ENCODE data around the gene TMED1.
"Not testable (repeated sequence)": the region's sequence is repeated elsewhere in the genome, so short reads cannot be mapped to it uniquely, and the experiment has no call there.

Gene TMED1

GRCh38 chr19:10870501-10870954, 34.5 kb upstream of the TMED1 start:
- H2AFZ ChIP-seq (ENCODE audit: insufficient read depth, low read length, poor library complexity) = peak overlapping the region; percentile 82
- peak overlapping the region; percentile 42 for H2BK5ac ChIP-seq (ENCODE audit: low read depth, low read length, poor library complexity)
- DNase-seq = no peak
- peak overlapping the region; percentile 21 for H2AK5ac ChIP-seq (ENCODE audit: low read length)
- H2BK120ac ChIP-seq (ENCODE audit: insufficient read depth, low read length, poor library complexity) = peak overlapping the region; percentile 37
- H3K4me2 ChIP-seq (ENCODE audit: low read length) = peak overlapping the region; percentile 98
- H3K18ac ChIP-seq (ENCODE audit: low read length) = peak overlapping the region; percentile 39
- no peaks in the 10 kb centered on the region for H3K27me3 ChIP-seq (ENCODE audit: insufficient read depth, low read length)
- peak overlapping the region; percentile 30 for H3K4ac ChIP-seq (ENCODE audit: low read depth, low read length)
- peak overlapping the region; percentile 75 for H3K14ac ChIP-seq (ENCODE audit: low read length)
- peak overlapping the region; percentile 78 for H4K91ac ChIP-seq (ENCODE audit: low read depth, low read length)
- no CpG with 5 or more reads among the region's 22 CpGs for WGBS (ENCODE audit: extremely low coverage, insufficient coverage, insufficient read length)
- no peak overlapping the region for H3K23ac ChIP-seq (ENCODE audit: low read length)
- H3K27ac ChIP-seq (ENCODE audit: low read depth, low read length) = peak overlapping the region; percentile 66
- peak overlapping the region; percentile 92 for H4K8ac ChIP-seq (ENCODE audit: low read depth, low read length)
- peaks cover 0 to 8% of the 10 kb centered on the region in 2 experiments for H3K4me1 ChIP-seq (ENCODE audit: control insufficient read depth in 1 of 2, insufficient read depth in 2 of 2, low read length in 2 of 2)
- H3K9me3 ChIP-seq (ENCODE audit: insufficient read depth, low read depth, low read length) = no peaks in the 10 kb centered on the region
- peaks cover 17% of the 10 kb centered on the region for H3K79me2 ChIP-seq (ENCODE audit: control insufficient read depth, insufficient read depth, low read length, poor library complexity)
- H3K4me3 ChIP-seq (ENCODE audit: low read depth, low read length) = peak overlapping the region; percentile 69
- H3K36me3 ChIP-seq (ENCODE audit: control insufficient read depth in 1 of 2, insufficient read depth in 2 of 2, low read length in 2 of 2) = peaks cover 0 to 2% of the 10 kb centered on the region in 2 experiments
- H2BK12ac ChIP-seq (ENCODE audit: low read length) = peak overlapping the region; percentile 33
- H3K79me1 ChIP-seq (ENCODE audit: low read length) = peaks cover 10% of the 10 kb centered on the region
- H3K9ac ChIP-seq (ENCODE audit: low read length) = peak overlapping the region; percentile 81
- peak overlapping the region; percentile 73 for H4K12ac ChIP-seq (ENCODE audit: low read depth, low read length)

GRCh38 chr19:10869872-10870311, 33.9 kb upstream of the TMED1 start:
- not testable (repeated sequence) for H4K8ac ChIP-seq (ENCODE audit: low read depth, low read length); H3K18ac ChIP-seq (ENCODE audit: low read length); H3K4ac ChIP-seq (ENCODE audit: low read depth, low read length); H3K9ac ChIP-seq (ENCODE audit: low read length); DNase-seq; H2AK5ac ChIP-seq (ENCODE audit: low read length); H3K27me3 ChIP-seq (ENCODE audit: insufficient read depth, low read length); H2AFZ ChIP-seq (ENCODE audit: insufficient read depth, low read length, poor library complexity); H3K36me3 ChIP-seq (ENCODE audit: control insufficient read depth in 1 of 2, insufficient read depth in 2 of 2, low read length in 2 of 2); H3K14ac ChIP-seq (ENCODE audit: low read length); H3K4me1 ChIP-seq (ENCODE audit: control insufficient read depth in 1 of 2, insufficient read depth in 2 of 2, low read length in 2 of 2); H3K27ac ChIP-seq (ENCODE audit: low read depth, low read length); H3K79me1 ChIP-seq (ENCODE audit: low read length); H4K12ac ChIP-seq (ENCODE audit: low read depth, low read length); H3K9me3 ChIP-seq (ENCODE audit: insufficient read depth, low read depth, low read length); H2BK5ac ChIP-seq (ENCODE audit: low read depth, low read length, poor library complexity); H3K4me2 ChIP-seq (ENCODE audit: low read length); H2BK120ac ChIP-seq (ENCODE audit: insufficient read depth, low read length, poor library complexity); H2BK12ac ChIP-seq (ENCODE audit: low read length); H3K4me3 ChIP-seq (ENCODE audit: low read depth, low read length); H3K23ac ChIP-seq (ENCODE audit: low read length); H4K91ac ChIP-seq (ENCODE audit: low read depth, low read length)
- WGBS (ENCODE audit: extremely low coverage, insufficient coverage, insufficient read length) = no CpG with 5 or more reads among the region's 11 CpGs
- H3K79me2 ChIP-seq (ENCODE audit: control insufficient read depth, insufficient read depth, low read length, poor library complexity) = peaks cover 17% of the 10 kb centered on the region

GRCh38 chr19:10868872-10869547, 33.0 kb upstream of the TMED1 start:
- H2AK5ac ChIP-seq (ENCODE audit: low read length) = no peak overlapping the region
- no peak overlapping the region for H3K4ac ChIP-seq (ENCODE audit: low read depth, low read length)
- H3K4me1 ChIP-seq (ENCODE audit: control insufficient read depth in 1 of 2, insufficient read depth in 2 of 2, low read length in 2 of 2) = peaks cover 0 to 4% of the 10 kb centered on the region in 2 experiments
- no peak overlapping the region for H2BK5ac ChIP-seq (ENCODE audit: low read depth, low read length, poor library complexity)
- H3K14ac ChIP-seq (ENCODE audit: low read length) = no peak overlapping the region
- no peak overlapping the region for H4K12ac ChIP-seq (ENCODE audit: low read depth, low read length)
- WGBS (ENCODE audit: extremely low coverage, insufficient coverage, insufficient read length) = no CpG with 5 or more reads among the region's 10 CpGs
- no peak overlapping the region for H3K4me2 ChIP-seq (ENCODE audit: low read length)
- no peak overlapping the region for H4K91ac ChIP-seq (ENCODE audit: low read depth, low read length)
- no peaks in the 10 kb centered on the region for H3K27me3 ChIP-seq (ENCODE audit: insufficient read depth, low read length)
- no peak overlapping the region for H2BK12ac ChIP-seq (ENCODE audit: low read length)
- no peak overlapping the region for H3K18ac ChIP-seq (ENCODE audit: low read length)
- no peak overlapping the region for H3K9ac ChIP-seq (ENCODE audit: low read length)
- H3K4me3 ChIP-seq (ENCODE audit: low read depth, low read length) = no peak overlapping the region
- H3K79me2 ChIP-seq (ENCODE audit: control insufficient read depth, insufficient read depth, low read length, poor library complexity) = peaks cover 17% of the 10 kb centered on the region
- no peak overlapping the region for H2AFZ ChIP-seq (ENCODE audit: insufficient read depth, low read length, poor library complexity)
- H4K8ac ChIP-seq (ENCODE audit: low read depth, low read length) = no peak overlapping the region
- no peak overlapping the region for H3K27ac ChIP-seq (ENCODE audit: low read depth, low read length)
- no peak overlapping the region for H3K23ac ChIP-seq (ENCODE audit: low read length)
- H2BK120ac ChIP-seq (ENCODE audit: insufficient read depth, low read length, poor library complexity) = no peak overlapping the region
- H3K36me3 ChIP-seq (ENCODE audit: control insufficient read depth in 1 of 2, insufficient read depth in 2 of 2, low read length in 2 of 2) = no peaks in the 10 kb centered on the region
- H3K79me1 ChIP-seq (ENCODE audit: low read length) = peaks cover 10% of the 10 kb centered on the region
- DNase-seq = no peak
- no peaks in the 10 kb centered on the region for H3K9me3 ChIP-seq (ENCODE audit: insufficient read depth, low read depth, low read length)

- no peak overlapping the region for H3K18ac ChIP-seq (ENCODE audit: low read length)
- H3K23ac ChIP-seq (ENCODE audit: low read length) = no peak overlapping the region
- H4K91ac ChIP-seq (ENCODE audit: low read depth, low read length) = no peak overlapping the region
- H3K27me3 ChIP-seq (ENCODE audit: insufficient read depth, low read length) = no peaks in the 10 kb centered on the region
- no peaks in the 10 kb centered on the region for H3K9me3 ChIP-seq (ENCODE audit: insufficient read depth, low read depth, low read length)
- no peak overlapping the region for H4K12ac ChIP-seq (ENCODE audit: low read depth, low read length)
- no CpG with 5 or more reads among the region's 10 CpGs for WGBS (ENCODE audit: extremely low coverage, insufficient coverage, insufficient read length)
- no peak overlapping the region for H3K14ac ChIP-seq (ENCODE audit: low read length)
- H2BK120ac ChIP-seq (ENCODE audit: insufficient read depth, low read length, poor library complexity) = no peak overlapping the region
- no peak overlapping the region for H3K4me3 ChIP-seq (ENCODE audit: low read depth, low read length)
- H3K27ac ChIP-seq (ENCODE audit: low read depth, low read length) = no peak overlapping the region
- H3K4ac ChIP-seq (ENCODE audit: low read depth, low read length) = no peak overlapping the region
- H2AK5ac ChIP-seq (ENCODE audit: low read length) = no peak overlapping the region
- H4K8ac ChIP-seq (ENCODE audit: low read depth, low read length) = no peak overlapping the region
- no peaks in the 10 kb centered on the region for H3K36me3 ChIP-seq (ENCODE audit: control insufficient read depth in 1 of 2, insufficient read depth in 2 of 2, low read length in 2 of 2)
- peaks cover 0 to 6% of the 10 kb centered on the region in 2 experiments for H3K4me1 ChIP-seq (ENCODE audit: control insufficient read depth in 1 of 2, insufficient read depth in 2 of 2, low read length in 2 of 2)
- H3K79me1 ChIP-seq (ENCODE audit: low read length) = peaks cover 5% of the 10 kb centered on the region
- no peak overlapping the region for H2BK5ac ChIP-seq (ENCODE audit: low read depth, low read length, poor library complexity)
- H2BK12ac ChIP-seq (ENCODE audit: low read length) = no peak overlapping the region
- H2AFZ ChIP-seq (ENCODE audit: insufficient read depth, low read length, poor library complexity) = no peak overlapping the region
- no peaks in the 10 kb centered on the region for H3K79me2 ChIP-seq (ENCODE audit: control insufficient read depth, insufficient read depth, low read length, poor library complexity)
- H3K9ac ChIP-seq (ENCODE audit: low read length) = no peak overlapping the region
- H3K4me2 ChIP-seq (ENCODE audit: low read length) = no peak overlapping the region
- no peak for DNase-seq
Observed at GRCh38 chr19:10866495-10866894, 30.5 kb upstream of the TMED1 start.
